Measurements from ENCODE around the gene TM4SF20.

DNA sequence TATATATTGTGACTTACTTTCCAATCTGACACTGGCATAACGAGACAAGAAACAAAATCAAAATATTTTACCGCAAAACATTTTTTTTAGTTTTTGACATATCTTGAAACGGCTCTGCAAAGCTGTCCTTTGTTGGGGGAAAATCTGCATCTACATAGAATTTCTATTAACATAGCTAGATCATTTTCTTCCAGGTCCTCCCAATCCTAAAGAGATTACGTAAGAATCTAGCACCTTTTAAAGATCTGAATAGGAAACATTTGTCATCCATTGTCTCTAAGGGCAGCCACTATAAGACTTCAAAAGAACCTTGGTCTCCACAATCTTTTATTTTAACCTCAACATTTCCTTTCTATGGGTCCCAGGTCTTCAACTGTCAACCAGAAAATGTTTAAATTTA, 55.3 kb downstream of the TM4SF20 start:
- TF ChIP-seq, protein P1, sequence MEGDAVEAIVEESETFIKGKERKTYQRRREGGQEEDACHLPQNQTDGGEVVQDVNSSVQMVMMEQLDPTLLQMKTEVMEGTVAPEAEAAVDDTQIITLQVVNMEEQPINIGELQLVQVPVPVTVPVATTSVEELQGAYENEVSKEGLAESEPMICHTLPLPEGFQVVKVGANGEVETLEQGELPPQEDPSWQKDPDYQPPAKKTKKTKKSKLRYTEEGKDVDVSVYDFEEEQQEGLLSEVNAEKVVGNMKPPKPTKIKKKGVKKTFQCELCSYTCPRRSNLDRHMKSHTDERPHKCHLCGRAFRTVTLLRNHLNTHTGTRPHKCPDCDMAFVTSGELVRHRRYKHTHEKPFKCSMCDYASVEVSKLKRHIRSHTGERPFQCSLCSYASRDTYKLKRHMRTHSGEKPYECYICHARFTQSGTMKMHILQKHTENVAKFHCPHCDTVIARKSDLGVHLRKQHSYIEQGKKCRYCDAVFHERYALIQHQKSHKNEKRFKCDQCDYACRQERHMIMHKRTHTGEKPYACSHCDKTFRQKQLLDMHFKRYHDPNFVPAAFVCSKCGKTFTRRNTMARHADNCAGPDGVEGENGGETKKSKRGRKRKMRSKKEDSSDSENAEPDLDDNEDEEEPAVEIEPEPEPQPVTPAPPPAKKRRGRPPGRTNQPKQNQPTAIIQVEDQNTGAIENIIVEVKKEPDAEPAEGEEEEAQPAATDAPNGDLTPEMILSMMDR (IDR thresholded peaks at IDR 0.05) = no peak
- TF ChIP-seq POLR2A (IDR thresholded peaks at IDR 0.05) (no peak), POLR2AphosphoS5 (IDR thresholded peaks at IDR 0.05) (no peak)

All from sigmoid colon (tissue), 4 donors.